ENCODE data around the gene BDKRB2. TPM values are rescaled to one million over a fixed set of nuclear protein-coding genes. Genes with fewer than 3 reads are reported as not detected.

Gene BDKRB2
- total RNA-seq, 1 experiment from 2014 or later, result 0.49 TPM

DNA sequence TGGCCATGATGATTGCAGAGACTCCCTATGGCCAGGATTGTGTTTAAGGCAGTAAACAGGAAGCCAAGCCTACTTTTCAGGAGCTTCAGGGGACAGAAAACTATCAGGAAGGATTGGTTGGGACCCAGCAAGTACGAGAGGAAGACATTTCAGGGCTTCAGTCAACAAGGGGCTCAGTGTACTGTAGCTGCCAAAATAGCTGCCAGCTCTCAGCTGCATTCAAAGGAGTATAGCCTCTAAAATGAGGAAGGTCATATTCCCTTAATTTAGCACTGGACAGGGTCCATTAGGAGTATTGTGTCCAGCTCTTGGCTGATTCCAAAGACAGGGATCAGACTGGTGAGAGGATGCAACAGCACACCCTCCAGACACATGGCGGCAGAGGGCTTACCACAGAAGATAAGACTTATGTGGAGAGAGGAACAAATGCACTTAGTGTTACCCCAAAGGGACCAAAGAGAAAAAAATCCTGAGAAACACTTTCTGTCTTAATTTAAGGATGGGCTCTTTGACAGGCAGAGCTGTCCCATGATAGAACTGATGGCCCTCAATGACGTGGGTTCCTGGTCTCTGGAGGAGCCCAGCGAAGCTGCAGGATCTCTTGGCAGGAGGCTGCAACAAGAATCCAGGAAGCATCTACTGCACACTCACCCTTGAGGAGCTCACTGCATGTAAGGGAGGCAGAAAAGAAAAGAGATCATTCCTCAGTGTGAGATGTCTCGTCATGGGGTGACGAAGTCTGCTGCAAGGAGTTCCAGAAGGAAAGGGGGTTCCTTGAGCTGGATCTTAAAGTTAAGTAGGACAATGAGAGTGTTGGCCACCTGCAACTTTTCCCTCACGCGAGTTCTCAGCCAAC, 66.2 kb downstream of the BDKRB2 start:
- no peak overlapping the region for H3K9ac ChIP-seq (ENCODE audit: low read length)
- H3K9me3 ChIP-seq (ENCODE audit: control insufficient read depth in 1 of 2, insufficient read depth in 1 of 2, low read depth in 1 of 2, low read length in 2 of 2), result peaks cover 0 to 9% of the 10 kb centered on the region in 2 experiments; a peak in 1 of 4 replicates
- no peaks in the 10 kb centered on the region for H3K9me2 ChIP-seq (ENCODE audit: insufficient read depth)
- intact Hi-C loops (cut with micrococcal nuclease), result no loop called here
- no TSS peak for BruUV-seq (replicated peaks)
- TF ChIP-seq SRF (IDR thresholded peaks at IDR 0.05; ENCODE audit: low read depth) (no peak), SP1 (IDR thresholded peaks at IDR 0.05; ENCODE audit: low read depth) (no peak), YY1 (IDR thresholded peaks at IDR 0.05; ENCODE audit: extremely low read depth, insufficient replicate concordance, low read depth, low read length) (no peak), CEBPB (IDR thresholded peaks at IDR 0.05; ENCODE audit: low read depth) (no peak), TCF7L2 (IDR thresholded peaks at IDR 0.05; ENCODE audit: borderline replicate concordance, extremely low read depth, insufficient read depth, insufficient read length) (no peak), MAX (IDR thresholded peaks at IDR 0.05) (no peak), EZH2phosphoT487 (IDR thresholded peaks at IDR 0.05; ENCODE audit: borderline replicate concordance) (no peak), ELF1 (IDR thresholded peaks at IDR 0.05; ENCODE audit: borderline replicate concordance, low read depth) (no peak), POLR2A (IDR thresholded peaks at IDR 0.05; ENCODE audit: borderline replicate concordance, extremely low read depth, insufficient read depth, insufficient read length) (no peak), RAD21 (IDR thresholded peaks at IDR 0.05; ENCODE audit: low read depth) (no peak), CBX3 (IDR thresholded peaks at IDR 0.05; ENCODE audit: low read depth) (no peak)
- TF ChIP-seq, protein P1, sequence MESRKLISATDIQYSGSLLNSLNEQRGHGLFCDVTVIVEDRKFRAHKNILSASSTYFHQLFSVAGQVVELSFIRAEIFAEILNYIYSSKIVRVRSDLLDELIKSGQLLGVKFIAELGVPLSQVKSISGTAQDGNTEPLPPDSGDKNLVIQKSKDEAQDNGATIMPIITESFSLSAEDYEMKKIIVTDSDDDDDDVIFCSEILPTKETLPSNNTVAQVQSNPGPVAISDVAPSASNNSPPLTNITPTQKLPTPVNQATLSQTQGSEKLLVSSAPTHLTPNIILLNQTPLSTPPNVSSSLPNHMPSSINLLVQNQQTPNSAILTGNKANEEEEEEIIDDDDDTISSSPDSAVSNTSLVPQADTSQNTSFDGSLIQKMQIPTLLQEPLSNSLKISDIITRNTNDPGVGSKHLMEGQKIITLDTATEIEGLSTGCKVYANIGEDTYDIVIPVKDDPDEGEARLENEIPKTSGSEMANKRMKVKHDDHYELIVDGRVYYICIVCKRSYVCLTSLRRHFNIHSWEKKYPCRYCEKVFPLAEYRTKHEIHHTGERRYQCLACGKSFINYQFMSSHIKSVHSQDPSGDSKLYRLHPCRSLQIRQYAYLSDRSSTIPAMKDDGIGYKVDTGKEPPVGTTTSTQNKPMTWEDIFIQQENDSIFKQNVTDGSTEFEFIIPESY (IDR thresholded peaks at IDR 0.05; ENCODE audit: extremely low read depth, insufficient replicate concordance, low read length), result no peak
- ATAC-seq, result no peak
- ChIA-PET RAD21 (ENCODE audit: low non-redundant PET in 1 of 2, low total read pairs in 2 of 2, uncharacterized antibody in 2 of 2, unreplicated experiment in 2 of 2) (interaction anchor here in 1 of 2 experiments (0.6 kb wide), 1 partner anchor 871 kb away, joined by 5 read pairs; no protein-coding TSS in a partner anchor), CTCF (interaction anchor here (0.9 to 1.6 kb wide), 2 partner anchors 170 to 172 kb away, joined by 3 to 4 read pairs; no protein-coding TSS in a partner anchor), POLR2A (no interaction called here)
- H2AFZ ChIP-seq (ENCODE audit: low read depth, low read length, poor library complexity, severe bottlenecking), result no peak overlapping the region
- DNase-seq (ENCODE audit: low read depth, low spot score), result no peak
- H3K4me2 ChIP-seq (ENCODE audit: low read length), result no peak overlapping the region
- no peaks in the 10 kb centered on the region for H3K79me2 ChIP-seq (ENCODE audit: insufficient read depth, low read length)
- no peaks in the 10 kb centered on the region for H4K20me1 ChIP-seq (ENCODE audit: insufficient read depth)
- H3K27me3 ChIP-seq (ENCODE audit: insufficient read depth, low read length), result no peaks in the 10 kb centered on the region
- no peaks in the 10 kb centered on the region for H3K36me3 ChIP-seq (ENCODE audit: control insufficient read depth in 1 of 2, insufficient read depth in 2 of 2, low read length in 2 of 2)
- no peak overlapping the region for H3K27ac ChIP-seq (ENCODE audit: low read depth, low read length)
- H3K4me3 ChIP-seq (replicated peaks in 1 of 2; ENCODE audit: low read depth in 1 of 2, low read length in 2 of 2), result no peak overlapping the region
- H3K4me1 ChIP-seq (ENCODE audit: control insufficient read depth in 1 of 2, insufficient read depth in 2 of 2, low read length in 2 of 2), result no peaks in the 10 kb centered on the region

Measured in HCT116 (cell line).